ENCODE results near the gene DELE1. TPM values are rescaled to one million over a fixed set of nuclear protein-coding genes. Genes with fewer than 3 reads are reported as not detected.

Gene DELE1
- total and polyA plus RNA-seq, 2 donors (not counting 3 experiments of a cell fraction or from before 2014, with no cell fraction given), result 105 to 121 TPM

- ChIA-PET POLR2A (interaction anchor here (1.0 to 1.3 kb wide), 2 partner anchors 10 to 278 kb away, joined by 3 read pairs; no protein-coding TSS in a partner anchor), CTCF (interaction anchor here (0.8 to 2.2 kb wide), 19 partner anchors 8 to 743 kb away, joined by 3 to 28 read pairs (median 5); partner anchors contain the start of genes GNPDA1, NDFIP1 and PCDH12)
- intact Hi-C loops (cut with micrococcal nuclease) (loop anchor here (2.0 kb wide), 1 partner anchor 277 kb away; no protein-coding TSS in a partner anchor), dilution Hi-C loops (cut with MboI; ENCODE audit: extremely low pct_ligation_motif_present, low sequenced_read_pairs) (no loop called here)
- Histone ChIP-seq H3K79me2 (ENCODE audit: control insufficient read depth, insufficient read depth, low read length) (peaks cover 26% of the 10 kb centered on the region), H3K4me2 (ENCODE audit: insufficient read depth, low read length) (peak overlapping the region; percentile 97), H3K36me3 (ENCODE audit: control insufficient read depth in 2 of 2, extremely low read depth in 1 of 2, insufficient read depth in 2 of 2, low read length in 2 of 2) (peaks cover 7 to 8% of the 10 kb centered on the region in 2 experiments), H3K9me1 (replicated peaks; ENCODE audit: control insufficient read depth, extremely low read depth, insufficient read depth, low read length) (no peaks in the 10 kb centered on the region), H3K9me3 (replicated peaks; ENCODE audit: control insufficient read depth, insufficient read depth, low read length) (no peaks in the 10 kb centered on the region), H3K27me3 (ENCODE audit: control insufficient read depth in 2 of 2, insufficient read depth in 2 of 2, low read length in 2 of 2) (no peaks in the 10 kb centered on the region), H2AFZ (ENCODE audit: low read depth, low read length) (peak overlapping the region; percentile 90), H3K9ac (replicated peaks; ENCODE audit: extremely low read depth, insufficient read depth, low read length) (peak overlapping the region; percentile 93), H3K4me3 (replicated peaks in 1 of 3; ENCODE audit: insufficient read depth in 1 of 3, low read depth in 1 of 3, low read length in 3 of 3) (peak overlapping the region; percentile 89 to 97 (median 97)), H4K20me1 (replicated peaks; ENCODE audit: control insufficient read depth, extremely low read depth, insufficient read depth, low read length) (no peaks in the 10 kb centered on the region), H3K27ac (ENCODE audit: insufficient read depth, low read depth, low read length) (peak overlapping the region; percentile 77), H3K4me1 (ENCODE audit: control insufficient read depth, extremely low read depth, insufficient read depth, low read length) (peaks cover 24% of the 10 kb centered on the region)
- TF ChIP-seq POLR2A (IDR thresholded peaks at IDR 0.05; ENCODE audit: low read depth, low read length) (peak; percentile 40), MYC (IDR thresholded peaks at IDR 0.05; ENCODE audit: low read depth, low read length) (no peak), MAX (IDR thresholded peaks at IDR 0.05; ENCODE audit: insufficient read depth, insufficient read length) (no peak), FOS (IDR thresholded peaks at IDR 0.05; ENCODE audit: borderline replicate concordance, insufficient read depth, low read length) (no peak), CTCF (IDR thresholded peaks at IDR 0.05; ENCODE audit: extremely low read depth in 1 of 2, insufficient read depth in 1 of 2, low read depth in 1 of 2, low read length in 2 of 2) (no peak)
- no TSS peak for BruUV-seq (replicated peaks)
- DNase-seq (ENCODE audit: low read depth, low spot score) (no peak), FAIRE-seq (peak; percentile 37)
Measured at GRCh38 chr5:141969783-141970771, 46.4 kb downstream of the DELE1 start.

Measured in endothelial cell of umbilical vein (primary cell).